GM12878 (cell line): Measurements from ENCODE around the gene AP3B1. TPM values are rescaled to one million over a fixed set of nuclear protein-coding genes. Genes with fewer than 3 reads are reported as not detected.

Experiments used
- ATAC-seq: fragments of 200-7000 bp; cut with Tn5 transposase; 3 replicates; pipeline ENCODE4 v1.9.1; 2020; ENCODE audit warnings: mild to moderate bottlenecking, moderate library complexity
- BruUV-seq: library from RNA; stranded (reverse); fragments of 400-500 nt; replicated peaks from 2 replicates; lab custom pipeline; 2021; lab: Mats Ljungman, UMichigan
- CTCF ChIA-PET: fragments of 300-600 bp; sonication (Branson Sonifier 250); formaldehyde crosslinking; extraction: SDS; loops from one replicate; lab custom pipeline; 2021; ENCODE audit warnings: inconsistent platforms; lab: Yijun Ruan, JAX
- POLR2A ChIA-PET: fragments of 350-600 bp; formaldehyde crosslinking; extraction: SDS; loops from one replicate; lab custom pipeline; 2021; ENCODE audit warnings: inconsistent platforms; lab: Charles Lee
- RAD21 ChIA-PET: fragments of 300-600 bp; sonication (Branson Sonifier 250); formaldehyde crosslinking; loops from one replicate; lab custom pipeline; 2023; ENCODE audit warnings: antibody characterized with exemption; ENCODE audit not compliant: unreplicated experiment; lab: Charles Lee
- SMC1A ChIA-PET: fragments of 300-600 bp; sonication (Branson Sonifier 250); formaldehyde crosslinking; loops from one replicate; lab custom pipeline; 2023; ENCODE audit not compliant: unreplicated experiment, uncharacterized antibody; lab: Charles Lee
- DNase-seq: peaks from one replicate; pipeline ENCODE4 v3.0.0-alpha.2; 2011; ENCODE audit warnings: low read depth, low spot score
- FAIRE-seq: peaks from 3 replicates; lab custom pipeline; 2011; peaks lifted over from hg19 to GRCh38; lab: Jason Lieb, UNC
- H2AFZ ChIP-seq: 2 replicates; pipeline ENCODE4 v1.6.0; 2011; ENCODE audit warnings: low read depth, low read length, control low read depth; ENCODE audit not compliant: control insufficient read depth
- H3K27ac ChIP-seq: 2 replicates; pipeline ENCODE4 v1.5.1; 2011; ENCODE audit warnings: control low read depth; ENCODE audit not compliant: control insufficient read depth, insufficient read depth
- H3K27me3 ChIP-seq, 2 experiments: replicated peaks in 1 of 2; 2 replicates each; pipeline versions ENCODE4 v1.6.0 to v1.6.1; 2011; ENCODE audit warnings: low read length in 1 of 2; ENCODE audit not compliant: control insufficient read depth in 2 of 2, insufficient read depth in 2 of 2
- H3K36me3 ChIP-seq, 2 experiments: 2 replicates each; pipeline ENCODE4 v1.5.1; 2011; ENCODE audit warnings: low read length in 1 of 2; ENCODE audit not compliant: control insufficient read depth in 2 of 2, insufficient read depth in 2 of 2
- H3K4me1 ChIP-seq: 2 replicates; pipeline ENCODE4 v1.6.1; 2011; ENCODE audit warnings: mild to moderate bottlenecking, low read length, moderate library complexity, mixed read lengths; ENCODE audit not compliant: control insufficient read depth, insufficient read depth
- H3K4me2 ChIP-seq: 2 replicates; pipeline ENCODE4 v1.6.0; 2011; ENCODE audit warnings: control low read depth; ENCODE audit not compliant: control insufficient read depth, insufficient read depth
- H3K4me3 ChIP-seq: fragments of 200-600 bp; sonication (generic); 2 replicates; pipeline ENCODE4 v1.5.1; 2016
- H3K79me2 ChIP-seq: 2 replicates; pipeline ENCODE4 v1.6.0; 2011; ENCODE audit warnings: low read length; ENCODE audit not compliant: control insufficient read depth, insufficient read depth
- H3K9ac ChIP-seq: 2 replicates; pipeline ENCODE4 v1.8.0; 2011; ENCODE audit warnings: low read length, control low read depth, mixed read lengths; ENCODE audit not compliant: control insufficient read depth, insufficient read depth
- H3K9me3 ChIP-seq: replicated peaks from 3 replicates; pipeline ENCODE4 v1.5.1; 2011; ENCODE audit warnings: mild to moderate bottlenecking, low read length; ENCODE audit not compliant: control insufficient read depth, insufficient read depth
- H4K20me1 ChIP-seq: 2 replicates; pipeline ENCODE4 v1.6.0; 2011; ENCODE audit not compliant: control insufficient read depth, insufficient read depth
- ATF3 ChIP-seq: IDR thresholded peaks from 2 replicates; pipeline ENCODE4 v1.6.1; 2011; ENCODE audit warnings: low read depth, mild to moderate bottlenecking, low read length, moderate library complexity, borderline replicate concordance; ENCODE audit errors: extremely low read depth
- CBX5 ChIP-seq: sonication (generic); IDR thresholded peaks from 2 replicates; pipeline ENCODE4 v1.6.1; 2016; ENCODE audit warnings: low read depth, moderate library complexity, mild to moderate bottlenecking, inconsistent platforms
- MTA3 ChIP-seq: IDR thresholded peaks from 2 replicates; pipeline ENCODE4 v1.6.1; 2012; ENCODE audit warnings: low read length, inconsistent platforms, borderline replicate concordance
- NR2C2 ChIP-seq: IDR thresholded peaks from 2 replicates; pipeline ENCODE4 v1.6.1; 2011; ENCODE audit warnings: borderline replicate concordance, low read depth; ENCODE audit not compliant: control insufficient read depth, insufficient read length
- RAD21 ChIP-seq: IDR thresholded peaks from 2 replicates; pipeline ENCODE4 v1.6.1; 2011; ENCODE audit warnings: mild to moderate bottlenecking, low read depth, low read length, moderate library complexity; ENCODE audit not compliant: insufficient read depth
- WGBS: methylation state at CpG from one replicate; pipeline ENCODE4 v1.1.6; 2016; ENCODE audit warnings: low lambda C conversion rate; ENCODE audit not compliant: insufficient replicate concordance, insufficient coverage; ENCODE audit errors: missing lambda C conversion rate; 5-methylcytosine and 5-hydroxymethylcytosine counted together
- in situ Hi-C: fragments of 300-500 bp; cut with MboI; formaldehyde crosslinking; loops from 9 replicates; pipeline ENCODE4 v1.14.3; 2018; ENCODE audit warnings: mixed read lengths
- intact Hi-C: fragments of 100-400 bp; cut with micrococcal nuclease; formaldehyde crosslinking; loops from one replicate; pipeline ENCODE4 v1.14.2; 2022; ENCODE audit not compliant: unreplicated experiment
- polyA plus RNA-seq, 11 experiments: library from polyadenylated mRNA; depleted of rRNA in 4 of 11; unstranded in 6 of 11; stranded (reverse) in 5 of 11; fragments of >200 nt; fragmentation: Nextera tagmentation in 4 of 11; fragmentation: Illumina TruSeq in 1 of 11; extraction: Ambion mirVana in 4 of 11; extraction: Trizol in 1 of 11; gene quantifications; 1 replicate in 1 of 11; 2 replicates in 10 of 11; pipeline versions ENCODE4 v1.2.1 to v1.2.3, GENCODE V29; 2011 to 2016; ENCODE audit warnings: inconsistent platforms in 2 of 11, missing spikeins in 2 of 11, low read depth in 1 of 11
- total RNA-seq, 4 experiments: library from RNA; depleted of rRNA in 3 of 4; stranded (reverse); fragments of >200 nt in 3 of 4; fragmentation: Illumina TruSeq in 1 of 4; extraction: Trizol in 1 of 4; gene quantifications; 2 replicates each; pipeline versions ENCODE4 v1.2.1 to v1.2.3, GENCODE V29; 2013 to 2021

Gene AP3B1
- total and polyA plus RNA-seq, 10 of the 15 experiments (the other 5 are each of a cell fraction or from before 2014, with no cell fraction given) = 30.9 to 70.8 (median 46.0) TPM

- Histone ChIP-seq H4K20me1 (peaks cover 3% of the 10 kb centered on the region; the same call in 1 of the 2 replicates), H3K9me3 (no peaks in the 10 kb centered on the region), H3K4me1 (no peaks in the 10 kb centered on the region), H3K27ac (no peak overlapping the region), H3K4me2 (no peak overlapping the region), H3K79me2 (peaks cover 25% of the 10 kb centered on the region)
- BruUV-seq = no TSS peak
- ChIA-PET POLR2A (no interaction called here), RAD21 (interaction anchor here (1.3 kb wide), 1 partner anchor 9 kb away, joined by 3 read pairs; no protein-coding TSS in a partner anchor), CTCF (interaction anchor here (1.7 kb wide), 1 partner anchor 9 kb away, joined by 4 read pairs; no protein-coding TSS in a partner anchor)
- in situ Hi-C loops = no loop called here
- no peak for DNase-seq
- ATAC-seq = no peak
- FAIRE-seq = no peak
- TF ChIP-seq MTA3 (no peak), CBX5 (no peak), RAD21 (no peak)
- TF ChIP-seq, all 136 proteins: peak for 0
- 100% methylated on average over 1 of the region's 1 CpG for WGBS
- SMC1A ChIA-PET = interaction anchor here (0.7 kb wide), 1 partner anchor 12 kb away, joined by 3 read pairs; no protein-coding TSS in a partner anchor
- intact Hi-C loops = no loop called here
- H3K9ac ChIP-seq = no peak overlapping the region
- H3K27me3 ChIP-seq = no peaks in the 10 kb centered on the region
- no peak overlapping the region for H2AFZ ChIP-seq
- H3K4me3 ChIP-seq = no peak overlapping the region
- no peaks in the 10 kb centered on the region; a peak in 1 of 4 replicates for H3K36me3 ChIP-seq
Measured at GRCh38 chr5:78277715-78278114, 16.8 kb downstream of the AP3B1 start.

- FAIRE-seq (no peak), DNase-seq (no peak), ATAC-seq (no peak)
- ChIA-PET CTCF (interaction anchor here (1.0 kb wide), 1 partner anchor 11 kb away, joined by 3 read pairs; no protein-coding TSS in a partner anchor), RAD21 (no interaction called here), POLR2A (interaction anchor here (0.6 kb wide), 1 partner anchor 1282 kb away, joined by 8 read pairs; no protein-coding TSS in a partner anchor), SMC1A (interaction anchor here (1.5 kb wide), 1 partner anchor 13 kb away, joined by 3 read pairs; no protein-coding TSS in a partner anchor)
- H3K9ac ChIP-seq = no peak overlapping the region
- H3K4me3 ChIP-seq = no peak overlapping the region
- no peaks in the 10 kb centered on the region for H3K4me1 ChIP-seq
- H4K20me1 ChIP-seq = peaks cover 3% of the 10 kb centered on the region; the same call in 1 of the 2 replicates
- no peak overlapping the region for H3K4me2 ChIP-seq
- no peak for TF ChIP-seq ATF3
- TF ChIP-seq NR2C2 = no peak
- H3K27me3 ChIP-seq = no peaks in the 10 kb centered on the region
- intact Hi-C loops = no loop called here
- H3K79me2 ChIP-seq = peaks cover 19% of the 10 kb centered on the region
- BruUV-seq = no TSS peak
- H3K27ac ChIP-seq = no peak overlapping the region
- H2AFZ ChIP-seq = no peak overlapping the region
- H3K36me3 ChIP-seq = no peaks in the 10 kb centered on the region; a peak in 2 of 4 replicates
- H3K9me3 ChIP-seq = no peaks in the 10 kb centered on the region
- in situ Hi-C loops = no loop called here
Measured at GRCh38 chr5:78275998-78276543, 18.4 kb downstream of the AP3B1 start.
